Suppressor macrophage treated with lipopolysaccharide for 4 hours (primary cell): ENCODE data around the gene BTRC.
A peak's percentile ranks its signal among the peaks of the same experiment; 100 is the strongest.
"Not testable (repeated sequence)": the region's sequence is repeated elsewhere in the genome, so short reads cannot be mapped to it uniquely, and the experiment has no call there.

ENCODE experiments used
- DNase-seq: peaks from one replicate; pipeline ENCODE4 v3.0.0-alpha.2; 2020

The BTRC gene

DNA sequence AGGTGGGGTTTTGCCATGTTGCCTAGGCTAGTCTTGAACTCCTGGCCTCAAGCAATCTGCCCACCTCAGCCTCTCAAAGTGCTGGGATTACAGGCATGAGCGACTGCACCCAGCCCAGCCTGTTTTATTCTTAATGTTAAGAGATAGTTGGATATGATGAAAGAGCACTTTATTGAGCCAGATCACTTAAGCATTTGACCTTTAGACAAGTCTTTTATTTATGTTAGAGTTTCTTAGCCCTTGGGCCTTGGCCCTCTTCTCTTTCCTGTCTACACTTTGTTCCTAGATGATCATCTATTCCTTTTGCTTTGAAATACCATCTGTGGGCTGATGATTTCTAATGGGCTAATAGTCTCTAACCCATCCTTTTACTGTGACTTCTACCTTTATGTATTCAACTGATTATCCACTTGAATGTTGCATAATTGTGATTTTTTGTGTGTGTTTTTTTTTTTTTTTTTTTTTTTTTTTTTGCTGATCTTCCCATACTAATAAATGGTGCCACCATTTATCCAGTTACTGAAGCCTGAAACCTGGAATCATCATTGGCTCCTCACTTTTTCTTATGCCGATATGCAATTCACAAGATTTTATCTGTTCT lies 34.8 kb downstream of the BTRC start:
- DNase-seq = no peak

DNA sequence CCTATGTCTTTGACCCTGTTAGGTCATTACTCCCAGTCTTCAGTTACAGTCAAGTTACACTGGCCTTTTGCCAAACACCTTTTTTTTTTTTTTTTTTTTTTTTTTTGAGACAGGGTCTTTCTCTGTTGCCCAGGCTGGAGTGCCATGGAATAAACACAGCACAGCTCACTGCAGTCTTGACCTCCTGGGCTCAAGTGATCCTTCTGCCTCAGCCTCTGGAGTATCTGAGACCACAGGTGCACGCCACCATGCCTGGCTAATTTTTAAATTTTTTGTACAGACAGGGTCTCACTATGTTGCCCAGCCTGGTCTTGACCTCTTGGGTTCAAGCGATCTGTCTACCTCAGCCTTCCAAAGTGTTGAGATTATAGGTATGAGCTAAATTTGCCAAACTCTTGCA lies 35.6 kb downstream of the BTRC start:
- not testable (repeated sequence) for DNase-seq

DNA sequence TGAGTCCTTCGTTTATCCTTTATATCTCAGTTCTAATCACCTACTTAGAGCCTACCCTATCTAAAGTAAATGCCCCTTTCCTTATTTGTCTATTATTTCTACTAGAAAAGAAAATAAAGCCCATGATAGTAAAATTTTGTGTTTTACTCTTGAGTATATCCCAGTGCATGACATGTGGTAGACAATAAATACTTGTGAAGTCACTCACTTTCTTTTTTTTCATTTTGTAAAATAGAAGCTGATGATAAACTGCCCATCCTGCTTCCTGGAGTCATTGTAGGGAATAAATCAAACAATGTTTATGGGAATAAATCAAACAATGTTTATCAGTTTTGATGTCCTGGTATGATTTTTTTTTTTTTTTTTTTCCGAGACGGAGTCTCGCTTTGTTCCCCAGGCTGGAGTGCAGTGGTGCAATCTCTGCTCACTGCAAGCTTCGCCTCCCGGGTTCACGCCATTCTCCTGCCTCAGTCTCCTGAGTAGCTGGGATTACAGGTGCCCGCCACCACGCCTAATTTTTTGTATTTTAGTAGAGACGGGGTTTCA lies 36.1 kb downstream of the BTRC start:
- DNase-seq = no peak

DNA sequence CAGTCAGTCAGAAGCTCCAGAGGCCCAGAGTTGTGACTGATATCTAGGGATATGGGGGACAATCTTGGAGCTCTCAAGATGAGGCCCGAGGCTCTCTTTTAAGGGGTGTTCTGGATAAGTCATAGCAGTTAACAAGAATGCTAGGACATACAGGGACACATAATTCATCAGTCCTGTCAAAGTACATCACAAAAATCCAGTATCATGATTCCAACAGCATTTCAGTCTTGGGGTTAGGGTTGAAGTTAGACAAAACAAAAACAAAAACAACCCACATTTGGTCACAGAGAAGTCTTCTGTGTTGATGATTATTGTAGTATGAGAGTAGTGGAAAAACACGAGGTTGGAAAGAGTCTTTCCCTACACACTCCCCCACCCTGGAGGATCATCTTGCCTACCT lies 39.4 kb downstream of the BTRC start:
- no peak for DNase-seq

DNA sequence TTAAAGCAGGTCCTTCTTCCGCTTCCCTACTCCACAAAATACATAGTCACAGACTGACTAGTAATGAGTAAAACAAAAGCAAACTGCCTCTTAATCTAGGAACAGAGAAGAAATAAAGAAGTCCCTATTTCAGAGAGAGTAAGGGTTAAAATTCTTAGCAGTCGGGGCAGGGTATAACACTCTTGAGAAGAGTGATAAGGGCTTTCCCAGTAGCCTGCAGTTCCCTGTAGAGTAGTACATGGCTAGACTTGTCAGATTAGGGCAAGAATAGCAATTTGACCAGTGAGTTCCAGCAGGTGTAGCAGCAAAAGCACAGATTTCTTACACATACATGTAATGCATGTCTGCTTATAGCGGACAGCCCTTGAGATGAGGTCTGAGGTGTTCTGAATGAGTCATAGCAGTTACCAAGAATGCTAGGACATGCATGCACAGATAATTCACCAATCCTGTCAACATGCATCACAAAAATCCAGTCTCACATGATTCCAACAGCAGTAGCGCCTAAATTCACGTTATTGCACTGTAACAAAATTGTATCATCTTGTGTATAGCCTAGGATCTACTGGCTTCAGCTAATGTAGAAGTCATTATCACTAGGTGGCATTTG lies 40.7 kb downstream of the BTRC start:
- no peak for DNase-seq

DNA sequence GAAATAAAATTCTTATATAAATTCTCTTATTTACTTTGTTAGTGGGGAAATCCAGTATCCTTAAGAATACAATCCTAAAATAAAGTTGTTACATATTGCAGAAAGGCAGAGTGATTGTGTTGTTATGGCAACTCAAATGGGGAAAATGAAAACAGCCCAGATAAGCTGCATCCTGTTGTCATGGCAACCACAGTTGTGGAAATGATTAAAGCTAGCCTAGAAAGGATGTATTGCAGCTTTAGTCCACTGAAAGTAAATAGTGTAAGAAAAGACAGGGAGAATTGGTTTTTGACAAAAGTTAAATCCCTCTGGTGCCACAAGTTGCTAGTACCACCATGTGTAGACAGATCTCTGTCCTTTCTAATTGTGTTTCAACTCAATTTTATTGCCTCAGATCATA lies 43.2 kb downstream of the BTRC start:
- peak; percentile 5 for DNase-seq

DNA sequence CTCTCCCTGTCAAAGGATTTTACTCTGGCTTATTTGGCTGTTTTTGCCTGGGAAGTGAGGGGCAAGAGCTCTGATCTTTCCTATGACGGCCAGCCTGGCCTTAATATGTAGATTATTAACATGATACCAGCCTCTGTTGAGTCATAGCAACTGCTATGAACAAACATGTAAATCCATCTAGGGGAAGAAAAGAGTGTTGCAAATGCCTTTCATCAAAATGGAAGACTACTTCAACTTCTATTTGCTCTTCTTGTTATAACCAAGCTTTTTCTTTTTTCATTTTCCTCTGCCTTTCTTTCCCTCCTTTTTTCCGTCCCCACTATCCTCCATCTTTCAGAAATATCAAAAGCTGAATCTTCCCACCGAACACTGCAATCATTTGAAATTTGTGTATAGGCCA lies 46.6 kb downstream of the BTRC start:
- no peak for DNase-seq

DNA sequence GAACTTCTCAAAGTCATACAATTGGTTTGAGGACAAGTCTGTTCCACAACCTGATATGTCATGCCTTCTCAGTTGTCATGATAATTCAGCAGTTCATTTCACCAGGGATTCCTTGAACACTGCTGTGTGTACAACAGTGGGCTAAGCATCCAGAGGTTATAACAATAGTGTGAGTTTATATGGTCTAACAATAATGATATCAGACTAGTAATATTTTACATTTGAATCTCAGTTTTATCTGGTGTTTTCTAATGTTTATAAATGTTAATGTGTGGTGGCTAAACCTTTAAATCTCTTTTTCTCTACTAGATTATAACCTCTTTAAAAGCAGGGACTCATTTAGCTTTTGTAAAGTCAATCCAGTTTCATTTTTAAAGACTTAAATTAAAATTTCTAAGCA lies 48.7 kb downstream of the BTRC start:
- DNase-seq = no peak

DNA sequence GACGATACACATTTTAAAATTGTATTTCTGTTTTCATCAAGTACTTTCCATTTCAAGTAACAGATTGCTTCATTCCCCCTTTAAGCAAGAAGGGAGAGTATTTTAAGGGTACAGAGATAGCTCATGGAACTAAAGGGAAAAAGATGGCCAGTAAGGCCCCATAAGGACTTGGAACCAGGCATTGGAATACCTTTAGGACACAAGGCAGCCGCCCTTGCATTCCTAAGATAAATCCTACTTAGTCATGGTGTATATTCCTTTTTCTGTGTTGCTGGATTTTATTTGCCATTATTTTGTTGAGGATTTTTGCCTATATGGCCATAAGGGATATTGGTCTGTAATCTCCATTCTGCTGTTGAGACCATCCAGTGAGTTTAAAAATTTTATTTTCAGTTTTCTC lies 49.2 kb downstream of the BTRC start:
- no peak for DNase-seq

DNA sequence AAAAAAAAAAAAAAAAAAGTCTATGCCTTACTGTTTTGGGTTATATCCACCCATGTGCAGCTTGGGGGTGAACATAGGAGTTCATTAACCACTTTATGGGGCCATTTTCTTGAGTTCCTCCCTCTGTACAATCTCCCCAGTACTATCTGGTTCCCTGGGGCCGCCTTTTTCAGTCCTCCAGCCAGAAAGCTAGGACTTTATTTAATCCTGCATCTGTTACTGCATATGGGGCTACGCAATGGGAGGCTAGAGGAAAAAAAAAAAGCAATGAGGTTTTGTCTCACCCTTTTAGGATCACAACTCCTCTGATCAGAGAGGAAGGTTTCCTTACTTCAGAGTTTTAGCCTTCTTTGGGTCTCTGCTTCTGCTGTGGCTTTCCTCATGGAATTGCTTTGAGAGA lies 51.0 kb downstream of the BTRC start:
- no peak for DNase-seq

DNA sequence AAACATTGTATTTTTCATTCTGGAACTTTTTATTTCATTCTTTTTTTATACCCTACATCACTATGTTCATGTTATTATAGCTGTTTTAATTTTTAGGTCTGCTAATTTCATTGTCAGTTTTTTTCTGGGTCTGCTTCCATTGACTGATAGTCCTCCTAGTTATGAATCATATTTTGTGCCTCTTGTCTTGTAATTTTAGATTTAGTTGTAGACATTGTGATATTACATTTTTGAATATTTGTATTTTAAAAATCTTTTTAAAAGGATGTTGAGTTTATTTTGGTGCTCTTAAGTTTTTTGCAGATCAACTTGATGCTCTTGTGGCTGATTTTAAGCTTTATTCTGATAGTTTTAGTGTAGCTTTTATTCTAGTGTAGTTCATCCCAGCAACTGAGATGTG lies 57.6 kb downstream of the BTRC start:
- DNase-seq = no peak

DNA sequence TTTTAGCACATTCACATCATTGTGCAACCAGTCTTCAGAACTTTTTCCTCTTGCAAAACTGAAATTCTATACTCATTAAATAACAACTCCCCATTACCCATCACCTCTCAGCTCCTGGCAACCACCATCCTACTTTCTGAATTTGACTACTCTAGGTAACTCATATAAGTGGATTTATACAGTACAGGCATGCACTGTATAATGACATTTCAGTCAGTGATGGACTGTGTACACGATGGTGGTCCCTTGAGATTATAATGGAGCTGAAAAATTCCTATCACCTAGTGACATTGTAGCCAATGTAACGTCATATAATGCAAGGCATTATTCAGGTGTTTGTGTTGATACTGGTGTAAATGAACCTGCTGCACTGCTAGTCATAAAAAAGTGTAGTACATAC lies 60.1 kb downstream of the BTRC start:
- DNase-seq = no peak

DNA sequence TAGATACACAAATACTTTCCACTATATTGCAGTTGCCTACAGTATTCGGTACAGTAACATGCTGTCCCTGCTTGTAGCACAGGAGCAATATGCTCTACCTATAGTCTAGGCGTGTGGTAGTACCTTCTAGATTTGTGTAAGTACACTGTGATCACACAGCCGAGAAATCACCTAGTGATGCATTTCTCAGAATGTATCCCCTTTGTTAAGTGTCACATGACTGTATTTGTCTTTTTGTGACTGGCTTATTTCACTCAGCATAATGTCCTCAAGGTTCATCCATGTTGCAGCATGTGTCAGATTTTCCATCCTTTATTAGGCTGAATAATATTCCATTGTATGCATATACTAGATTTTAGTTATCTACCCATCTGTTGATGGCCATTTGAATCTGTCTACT lies 61.9 kb downstream of the BTRC start:
- DNase-seq = no peak

DNA sequence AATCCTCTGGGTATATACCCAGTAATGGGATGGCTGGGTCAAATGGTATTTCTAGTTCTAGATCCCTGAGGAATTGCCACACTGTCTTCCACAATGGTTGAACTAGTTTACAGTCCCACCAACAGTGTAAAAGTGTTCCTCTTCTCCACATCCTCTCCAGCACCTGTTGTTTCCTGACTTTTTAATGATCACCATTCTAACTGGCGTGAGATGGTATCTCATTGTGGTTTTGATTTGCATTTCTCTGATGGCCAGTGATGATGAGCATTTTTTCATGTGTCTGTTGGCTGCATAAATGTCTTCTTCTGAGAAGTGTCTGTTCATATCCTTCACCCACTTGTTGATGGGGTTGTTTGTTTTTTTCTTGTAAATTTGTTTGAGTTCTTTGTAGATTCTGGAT lies 68.0 kb downstream of the BTRC start:
- not testable (repeated sequence) for DNase-seq

DNA sequence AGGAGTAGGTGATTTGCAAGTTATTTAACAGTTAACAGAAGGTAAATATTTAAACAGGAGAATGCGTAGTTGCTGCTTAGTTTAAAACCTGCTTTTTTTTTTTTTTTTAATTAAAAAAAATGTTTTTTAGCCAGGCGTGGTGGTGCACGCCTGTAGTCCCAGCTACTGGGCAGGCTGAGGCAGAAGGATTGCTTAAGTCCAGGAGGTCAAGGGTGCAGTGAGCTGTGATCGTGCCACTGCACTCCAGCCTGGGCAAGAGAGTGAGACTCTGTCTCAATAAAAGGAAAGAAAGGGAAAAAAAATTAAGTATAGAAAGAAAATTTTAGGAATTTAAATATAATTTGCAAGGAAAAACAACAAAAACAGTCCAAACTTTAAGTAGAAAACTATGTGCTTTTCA lies 71.6 kb downstream of the BTRC start:
- DNase-seq = no peak

DNA sequence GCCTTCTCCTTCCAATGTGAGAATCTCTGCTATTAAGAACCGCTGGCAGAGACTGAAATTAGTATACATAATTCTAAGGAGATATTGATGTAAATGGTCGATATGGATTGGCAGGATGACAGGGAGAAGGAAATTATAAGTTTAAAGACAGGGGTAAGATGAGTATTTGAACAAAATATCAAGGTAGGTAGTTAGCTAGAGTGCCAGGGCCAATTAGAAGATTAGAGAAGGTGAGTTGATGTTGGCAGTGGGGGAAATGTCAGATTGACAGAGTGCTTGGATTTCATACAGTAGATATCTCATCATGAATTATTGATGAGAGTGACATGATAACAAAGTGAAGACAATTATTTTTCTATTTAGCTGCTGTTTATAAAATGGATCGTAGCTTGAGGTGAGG lies 74.1 kb downstream of the BTRC start:
- no peak for DNase-seq

DNA sequence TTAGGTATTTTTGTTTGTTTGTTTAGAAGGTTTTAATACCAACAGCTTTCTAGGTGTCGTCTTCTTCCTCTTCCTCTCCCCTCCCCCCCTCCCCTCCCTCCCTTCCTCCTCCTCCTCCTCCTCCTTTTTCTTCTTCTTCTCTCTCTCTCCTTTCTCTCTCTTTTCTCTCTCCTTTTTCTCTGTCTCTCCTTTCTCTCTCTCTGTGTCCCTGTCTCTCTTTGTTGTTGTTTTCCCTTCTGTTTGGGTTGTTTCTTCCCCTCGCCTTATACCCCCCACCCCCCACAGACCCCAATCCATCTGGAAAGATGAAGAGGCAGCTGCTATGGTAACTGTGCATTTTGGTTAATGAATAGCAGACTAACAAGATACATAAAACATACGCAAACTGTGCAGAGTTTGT lies 75.5 kb downstream of the BTRC start:
- DNase-seq = no peak

DNA sequence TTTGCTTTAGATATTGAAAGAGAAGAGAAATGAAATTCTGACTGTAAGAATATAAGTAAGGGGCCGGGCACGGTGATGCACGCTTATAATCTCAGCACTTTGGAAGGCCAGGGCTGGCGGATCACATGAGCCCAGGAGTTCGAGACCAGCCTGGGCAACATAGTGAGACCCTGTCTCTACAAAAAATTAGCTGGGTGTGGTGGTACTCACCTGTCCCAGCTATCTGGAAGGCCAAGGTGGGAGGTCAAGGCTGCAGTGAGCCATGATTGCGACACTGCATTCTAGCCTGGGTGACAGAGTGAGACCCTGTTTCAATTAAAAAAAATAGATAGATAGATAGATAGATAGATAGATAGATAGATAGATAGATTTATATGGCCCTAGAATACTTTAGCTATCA lies 82.3 kb downstream of the BTRC start:
- no peak for DNase-seq

DNA sequence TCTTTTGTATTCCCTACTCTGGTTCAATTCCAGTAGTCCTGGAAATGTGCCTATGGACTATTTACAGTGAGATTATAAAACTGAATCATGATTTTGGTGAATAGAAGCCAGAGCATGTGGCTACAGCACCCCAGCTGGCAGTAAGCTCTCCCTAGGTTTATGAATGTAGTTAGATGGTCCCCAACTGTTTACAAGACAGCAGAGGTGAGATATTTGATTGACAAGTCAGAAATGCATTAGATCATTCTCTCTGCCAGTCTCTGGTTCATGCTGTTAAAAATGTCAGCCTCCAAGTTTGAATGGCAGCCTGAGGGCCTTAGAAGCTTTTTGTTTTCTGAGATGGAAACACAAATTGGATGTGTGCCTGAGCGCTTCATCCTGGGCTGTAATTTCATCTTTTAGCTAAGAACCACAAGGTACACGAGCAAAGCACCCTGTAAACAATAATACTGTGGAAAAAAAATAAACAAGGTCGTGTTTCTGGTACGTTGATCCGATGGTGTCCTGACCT lies 85.0 kb downstream of the BTRC start:
- no peak for DNase-seq

DNA sequence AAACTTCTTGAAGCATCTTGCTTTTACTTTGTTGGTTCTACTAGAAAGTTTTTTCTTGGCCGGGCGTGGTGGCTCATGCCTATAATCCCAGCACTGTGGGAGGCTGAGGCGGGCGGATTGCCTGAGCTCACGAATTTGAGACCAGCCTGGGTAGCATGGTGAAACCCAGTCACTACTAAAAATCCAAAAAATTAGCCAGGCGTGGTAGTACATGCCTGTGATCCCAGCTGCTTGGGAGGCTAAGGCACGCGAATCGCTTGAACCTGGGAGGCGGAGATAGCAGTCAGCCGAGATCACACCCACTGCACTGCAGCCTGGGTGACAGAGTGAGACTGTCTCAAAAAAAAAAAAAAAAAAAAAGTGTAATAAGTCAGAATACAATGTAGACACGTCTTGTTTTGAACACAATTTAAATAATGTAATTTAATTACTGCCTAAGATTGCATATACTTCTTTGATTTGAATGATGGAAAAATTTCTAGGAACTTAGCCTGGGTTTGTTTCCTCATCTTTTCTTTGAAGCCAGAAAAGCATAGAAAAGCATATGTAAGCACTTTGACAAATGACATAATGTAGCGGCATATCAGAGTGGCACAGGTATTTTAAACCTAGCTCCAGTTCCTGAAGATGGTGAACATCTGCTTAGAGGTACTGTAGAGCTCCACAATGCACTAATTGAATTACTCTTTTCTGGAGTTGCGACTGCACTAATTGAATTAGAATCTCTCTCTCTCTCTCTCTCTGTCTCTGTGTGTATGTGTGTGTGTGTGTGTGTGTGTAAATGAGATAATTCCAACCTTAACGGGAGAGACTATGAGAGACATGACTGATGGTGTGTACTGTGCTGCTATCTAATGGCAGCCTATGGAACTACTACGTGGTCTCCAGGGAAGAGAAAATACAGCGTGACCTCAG lies 87.8 kb downstream of the BTRC start:
- DNase-seq = peak; percentile 52

DNA sequence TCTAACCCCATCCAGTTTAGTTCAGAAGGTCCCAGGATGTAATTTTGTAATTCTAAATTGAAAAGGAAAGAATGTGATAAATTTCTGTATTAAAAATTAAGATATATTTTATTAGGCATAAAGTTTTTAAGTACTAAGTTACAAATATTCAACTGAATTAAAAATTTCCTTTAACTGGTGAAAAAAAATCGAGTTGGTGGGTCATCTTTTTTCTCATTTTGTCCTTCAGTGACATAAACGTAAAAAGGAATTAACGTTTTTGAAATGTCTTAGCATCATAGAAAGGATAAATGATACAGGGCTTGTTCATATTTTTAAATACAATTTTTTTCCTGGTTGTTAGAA lies 88.5 kb downstream of the BTRC start:
- DNase-seq = no peak

DNA sequence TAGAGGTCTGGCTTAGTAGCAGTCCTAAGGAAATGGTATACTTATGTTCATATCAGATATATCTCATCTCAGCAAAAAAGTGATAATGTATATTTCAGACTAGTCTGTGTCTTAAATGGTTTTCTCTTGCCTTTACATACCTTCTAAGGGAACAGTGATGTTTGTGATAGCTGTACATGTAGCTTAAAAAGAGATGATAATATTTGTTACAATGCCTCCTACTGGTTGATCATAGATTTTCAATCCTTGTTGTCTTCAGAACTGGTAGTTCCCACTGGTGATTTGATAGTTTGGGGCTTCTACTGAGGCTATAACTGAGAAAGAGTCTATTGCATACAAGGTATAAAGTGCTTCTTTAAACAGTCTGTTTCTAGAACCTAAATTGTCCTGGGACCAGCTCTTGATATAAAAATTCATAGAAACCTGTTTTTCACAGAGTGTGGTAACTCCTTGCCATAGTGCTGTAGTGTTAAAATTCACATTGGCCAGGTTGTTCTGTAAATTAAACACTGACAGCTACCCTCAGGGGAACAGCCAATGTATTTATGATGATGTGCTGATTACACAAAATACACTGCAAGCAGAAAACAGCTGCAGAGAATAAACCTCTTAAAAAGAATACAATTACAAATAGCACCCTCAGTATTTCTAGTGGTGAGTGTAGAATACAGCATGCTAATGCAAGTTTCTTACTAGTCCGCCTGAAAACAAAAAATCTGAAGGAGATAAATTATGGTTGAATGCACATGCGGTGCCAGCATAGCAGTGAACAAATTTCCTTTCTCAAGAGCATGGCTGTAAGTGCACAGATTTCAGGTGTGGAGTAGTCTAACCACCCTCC lies 90.3 kb downstream of the BTRC start:
- DNase-seq = peak; percentile 11

DNA sequence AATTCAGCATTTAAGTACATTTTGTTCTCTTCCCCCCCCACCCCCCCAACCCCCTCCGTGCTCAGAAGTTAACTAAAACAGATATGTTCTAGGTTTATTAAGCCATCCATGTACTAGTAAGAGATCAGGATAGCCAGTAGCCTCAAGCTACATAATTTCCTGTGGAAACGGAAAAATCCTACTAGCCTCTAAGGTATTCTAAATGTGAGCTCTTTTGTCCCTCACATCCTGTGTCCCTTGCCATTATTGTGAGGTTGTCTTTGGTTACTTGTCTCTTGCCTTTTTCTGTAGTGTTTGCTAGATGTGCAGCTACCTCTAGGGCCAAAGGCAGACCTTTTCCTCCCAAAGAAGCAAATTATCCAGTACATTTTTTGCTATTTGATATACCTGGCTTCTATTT lies 92.1 kb downstream of the BTRC start:
- no peak for DNase-seq
